ENCODE results near the gene NLE1.
"Not testable (repeated sequence)": the region's sequence is repeated elsewhere in the genome, so short reads cannot be mapped to it uniquely, and the experiment has no call there.

The NLE1 gene

GRCh38 chr17:35104844-35105450 is 37.2 kb downstream of the NLE1 start:
- Histone ChIP-seq H3K9me3 (ENCODE audit: control insufficient read depth in 2 of 2, low read length in 2 of 2) (no peaks in the 10 kb centered on the region), H3K4me1 (ENCODE audit: control insufficient read depth in 2 of 2, insufficient read depth in 2 of 2, low read length in 2 of 2) (no peaks in the 10 kb centered on the region), H3K27ac (ENCODE audit: low read depth in 2 of 2, low read length in 2 of 2) (no peak overlapping the region), H3K4me3 (ENCODE audit: low read length in 2 of 2) (no peak overlapping the region), H3K36me3 (ENCODE audit: control insufficient read depth in 2 of 2, insufficient read depth in 2 of 2, low read length in 2 of 2) (peaks cover 20 to 26% of the 10 kb centered on the region in 2 donors), H3K27me3 (ENCODE audit: control insufficient read depth in 2 of 2, insufficient read depth in 2 of 2, low read length in 2 of 2) (no peaks in the 10 kb centered on the region), H3K9ac (ENCODE audit: low read depth in 1 of 2, low read length in 2 of 2) (no peak overlapping the region)

DNA sequence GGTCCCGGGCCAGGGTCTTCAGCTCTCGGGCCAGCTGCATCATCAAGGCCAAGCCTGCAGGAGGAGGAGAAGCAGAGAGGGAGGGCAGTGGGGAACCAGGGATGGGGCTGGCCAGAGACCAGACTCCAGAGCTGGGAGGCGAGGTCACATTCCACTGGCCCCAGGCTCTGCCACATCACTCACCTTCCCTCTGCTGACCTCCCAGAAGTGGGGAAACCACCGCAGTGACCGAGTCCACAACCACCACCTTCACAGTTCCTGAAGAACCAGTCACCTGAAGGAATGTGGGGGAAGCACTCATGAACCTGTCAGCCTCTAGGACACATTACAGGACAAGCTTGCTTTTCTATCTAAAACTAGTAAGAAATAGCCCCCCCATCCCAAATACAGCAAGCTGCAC is 38.8 kb downstream of the NLE1 start:
- Histone ChIP-seq H3K9ac (ENCODE audit: low read depth in 1 of 2, low read length in 2 of 2) (no peak overlapping the region), H3K36me3 (ENCODE audit: control insufficient read depth in 2 of 2, insufficient read depth in 2 of 2, low read length in 2 of 2) (peaks cover 26 to 29% of the 10 kb centered on the region in 2 donors), H3K4me3 (ENCODE audit: low read length in 2 of 2) (no peak overlapping the region)

DNA sequence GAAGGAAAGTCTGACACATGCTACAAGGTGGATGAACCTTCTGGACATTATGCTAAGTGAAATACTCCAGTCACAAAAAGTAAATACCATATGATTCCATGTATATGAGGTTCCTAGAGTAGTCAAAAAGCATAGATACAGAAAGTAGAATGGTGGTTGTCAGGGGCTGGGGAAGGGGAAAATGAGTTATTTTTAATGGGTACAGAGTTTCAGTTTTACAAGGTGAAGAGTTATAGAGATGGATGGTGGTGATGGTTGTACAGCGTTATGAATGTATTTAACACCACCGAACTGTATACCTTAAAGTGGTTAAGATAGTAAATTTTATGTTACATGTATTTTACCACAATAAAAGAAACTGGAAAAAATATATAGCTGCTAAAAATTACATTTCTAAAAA is 40.4 kb downstream of the NLE1 start:
- Histone ChIP-seq H3K27me3 (ENCODE audit: control insufficient read depth in 2 of 2, insufficient read depth in 2 of 2, low read length in 2 of 2) (no peaks in the 10 kb centered on the region), H3K4me3 (ENCODE audit: low read length in 2 of 2) (no peak overlapping the region), H3K4me1 (ENCODE audit: control insufficient read depth in 2 of 2, insufficient read depth in 2 of 2, low read length in 2 of 2) (no peaks in the 10 kb centered on the region), H3K9me3 (ENCODE audit: control insufficient read depth in 2 of 2, low read length in 2 of 2) (no peaks in the 10 kb centered on the region), H3K9ac (ENCODE audit: low read depth in 1 of 2, low read length in 2 of 2) (no peak overlapping the region), H3K36me3 (ENCODE audit: control insufficient read depth in 2 of 2, insufficient read depth in 2 of 2, low read length in 2 of 2) (peaks cover 26% of the 10 kb centered on the region in 2 donors), H3K27ac (ENCODE audit: low read depth in 2 of 2, low read length in 2 of 2) (no peak overlapping the region)

More for the DNA sequence above, 38.8 kb downstream of the NLE1 start:
- Histone ChIP-seq H3K27ac (ENCODE audit: low read depth in 2 of 2, low read length in 2 of 2) (no peak overlapping the region), H3K4me1 (ENCODE audit: control insufficient read depth in 2 of 2, insufficient read depth in 2 of 2, low read length in 2 of 2) (no peaks in the 10 kb centered on the region), H3K27me3 (ENCODE audit: control insufficient read depth in 2 of 2, insufficient read depth in 2 of 2, low read length in 2 of 2) (no peaks in the 10 kb centered on the region), H3K9me3 (ENCODE audit: control insufficient read depth in 2 of 2, low read length in 2 of 2) (no peaks in the 10 kb centered on the region)

DNA sequence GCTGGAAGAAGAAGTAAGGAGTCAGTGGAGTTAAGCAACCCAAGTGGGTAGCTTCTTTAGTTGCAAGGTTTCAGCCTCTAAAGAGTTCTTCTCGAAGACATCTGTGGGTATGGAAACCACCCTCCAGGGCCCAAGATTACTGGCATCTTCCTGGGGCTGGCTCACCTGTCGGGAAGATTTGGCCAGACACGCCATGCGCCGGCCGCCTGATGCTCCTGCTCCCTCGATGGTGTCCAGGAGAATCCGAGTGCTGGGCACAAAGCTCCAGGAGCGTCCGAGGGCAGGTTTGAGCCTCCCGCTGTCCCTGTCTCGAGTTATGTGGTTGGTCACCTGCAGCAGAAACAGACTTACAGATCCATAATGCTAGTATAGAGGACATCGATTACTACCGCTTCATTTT is 41.1 kb downstream of the NLE1 start:
- no peaks in the 10 kb centered on the region for H3K4me1 ChIP-seq (ENCODE audit: control insufficient read depth in 2 of 2, insufficient read depth in 2 of 2, low read length in 2 of 2)
- peaks cover 19 to 26% of the 10 kb centered on the region in 2 donors for H3K36me3 ChIP-seq (ENCODE audit: control insufficient read depth in 2 of 2, insufficient read depth in 2 of 2, low read length in 2 of 2)
- no peak overlapping the region for H3K4me3 ChIP-seq (ENCODE audit: low read length in 2 of 2)
- H3K9me3 ChIP-seq (ENCODE audit: control insufficient read depth in 2 of 2, low read length in 2 of 2), result no peaks in the 10 kb centered on the region
- H3K9ac ChIP-seq (ENCODE audit: low read depth in 1 of 2, low read length in 2 of 2), result no peak overlapping the region
- no peaks in the 10 kb centered on the region for H3K27me3 ChIP-seq (ENCODE audit: control insufficient read depth in 2 of 2, insufficient read depth in 2 of 2, low read length in 2 of 2)
- no peak overlapping the region for H3K27ac ChIP-seq (ENCODE audit: low read depth in 2 of 2, low read length in 2 of 2)

DNA sequence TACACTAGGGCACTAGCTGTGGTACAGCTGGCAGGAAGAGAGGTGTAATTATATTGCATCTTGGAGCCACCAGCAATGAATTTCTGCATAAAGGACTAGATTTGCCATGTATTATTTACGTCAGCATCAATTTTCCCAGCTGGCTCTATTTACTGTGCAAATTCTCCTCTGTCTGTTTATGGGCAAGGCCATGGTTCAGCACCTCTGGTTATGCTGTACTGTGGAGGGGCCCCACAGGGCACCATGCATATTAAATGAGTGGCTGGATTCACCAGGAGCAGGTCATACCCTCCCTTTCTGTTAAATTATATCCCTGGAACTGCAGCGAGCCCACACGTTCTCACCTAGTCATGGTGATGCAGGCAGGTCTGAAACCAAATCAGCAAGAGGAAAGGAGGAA is 42.2 kb downstream of the NLE1 start:
- H3K4me3 ChIP-seq (ENCODE audit: low read length in 2 of 2), result no peak overlapping the region
- H3K9me3 ChIP-seq (ENCODE audit: control insufficient read depth in 2 of 2, low read length in 2 of 2), result no peaks in the 10 kb centered on the region
- no peak overlapping the region for H3K9ac ChIP-seq (ENCODE audit: low read depth in 1 of 2, low read length in 2 of 2)
- H3K27ac ChIP-seq (ENCODE audit: low read depth in 2 of 2, low read length in 2 of 2), result no peak overlapping the region
- no peaks in the 10 kb centered on the region for H3K27me3 ChIP-seq (ENCODE audit: control insufficient read depth in 2 of 2, insufficient read depth in 2 of 2, low read length in 2 of 2)
- peaks cover 16 to 26% of the 10 kb centered on the region in 2 donors for H3K36me3 ChIP-seq (ENCODE audit: control insufficient read depth in 2 of 2, insufficient read depth in 2 of 2, low read length in 2 of 2)
- H3K4me1 ChIP-seq (ENCODE audit: control insufficient read depth in 2 of 2, insufficient read depth in 2 of 2, low read length in 2 of 2), result no peaks in the 10 kb centered on the region

DNA sequence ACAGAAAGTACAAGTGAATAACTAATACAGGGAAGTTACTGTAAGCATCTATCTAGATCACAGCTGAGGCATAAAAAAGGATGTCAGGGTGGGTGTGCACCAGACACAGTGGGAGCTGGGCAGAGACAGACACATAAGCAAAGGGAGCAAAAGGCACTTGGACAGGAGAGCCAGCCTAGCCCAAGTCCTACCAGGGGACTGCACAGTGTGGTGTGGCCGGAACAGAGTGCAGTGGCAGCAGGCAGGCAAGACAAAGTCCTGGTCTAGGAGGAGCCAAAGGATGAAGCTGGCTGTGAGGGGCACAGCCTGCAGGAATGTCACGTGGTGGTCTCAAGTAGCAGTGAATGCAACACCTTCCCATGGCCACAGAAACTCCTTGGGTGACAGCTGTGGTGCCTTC is 44.3 kb downstream of the NLE1 start:
- Histone ChIP-seq H3K9me3 (ENCODE audit: control insufficient read depth in 2 of 2, low read length in 2 of 2) (no peaks in the 10 kb centered on the region), H3K4me3 (ENCODE audit: low read length in 2 of 2) (no peak overlapping the region), H3K27me3 (ENCODE audit: control insufficient read depth in 2 of 2, insufficient read depth in 2 of 2, low read length in 2 of 2) (no peaks in the 10 kb centered on the region), H3K9ac (ENCODE audit: low read depth in 1 of 2, low read length in 2 of 2) (no peak overlapping the region), H3K36me3 (ENCODE audit: control insufficient read depth in 2 of 2, insufficient read depth in 2 of 2, low read length in 2 of 2) (peaks cover 10 to 22% of the 10 kb centered on the region in 2 donors), H3K27ac (ENCODE audit: low read depth in 2 of 2, low read length in 2 of 2) (no peak overlapping the region), H3K4me1 (ENCODE audit: control insufficient read depth in 2 of 2, insufficient read depth in 2 of 2, low read length in 2 of 2) (no peaks in the 10 kb centered on the region)

DNA sequence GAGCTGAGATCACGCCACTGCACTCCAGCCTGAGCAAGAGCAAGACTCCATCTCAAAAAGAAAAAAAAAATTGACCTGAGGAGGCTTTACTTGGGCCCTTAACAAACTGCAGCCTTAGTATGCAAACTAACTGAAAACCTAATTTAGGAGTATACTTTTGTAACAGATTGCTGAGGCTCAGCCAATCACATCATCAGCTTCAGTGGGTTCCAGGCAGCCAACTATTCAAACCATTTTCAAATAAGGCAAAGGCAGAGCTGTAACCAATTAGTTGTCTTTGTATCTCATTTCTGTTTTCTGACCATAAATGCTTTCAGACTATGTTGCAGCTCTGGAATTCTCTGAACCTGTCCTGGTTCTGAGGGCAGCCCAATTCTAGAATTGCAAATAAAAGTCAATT is 46.4 kb downstream of the NLE1 start:
- Histone ChIP-seq H3K27ac (ENCODE audit: low read depth in 2 of 2, low read length in 2 of 2) (no peak overlapping the region), H3K27me3 (ENCODE audit: control insufficient read depth in 2 of 2, insufficient read depth in 2 of 2, low read length in 2 of 2) (no peaks in the 10 kb centered on the region), H3K9ac (ENCODE audit: low read depth in 1 of 2, low read length in 2 of 2) (no peak overlapping the region), H3K4me1 (ENCODE audit: control insufficient read depth in 2 of 2, insufficient read depth in 2 of 2, low read length in 2 of 2) (no peaks in the 10 kb centered on the region), H3K36me3 (ENCODE audit: control insufficient read depth in 2 of 2, insufficient read depth in 2 of 2, low read length in 2 of 2) (peaks cover 4 to 14% of the 10 kb centered on the region in 2 donors), H3K4me3 (ENCODE audit: low read length in 2 of 2) (no peak overlapping the region), H3K9me3 (ENCODE audit: control insufficient read depth in 2 of 2, low read length in 2 of 2) (no peaks in the 10 kb centered on the region)

- Histone ChIP-seq H3K9me3 (ENCODE audit: control insufficient read depth in 2 of 2, low read length in 2 of 2) (no peaks in the 10 kb centered on the region), H3K27ac (ENCODE audit: low read depth in 2 of 2, low read length in 2 of 2) (no peak overlapping the region), H3K9ac (ENCODE audit: low read depth in 1 of 2, low read length in 2 of 2) (no peak overlapping the region), H3K36me3 (ENCODE audit: control insufficient read depth in 2 of 2, insufficient read depth in 2 of 2, low read length in 2 of 2) (peaks cover 0 to 9% of the 10 kb centered on the region in 2 donors), H3K4me3 (ENCODE audit: low read length in 2 of 2) (no peak overlapping the region), H3K27me3 (ENCODE audit: control insufficient read depth in 2 of 2, insufficient read depth in 2 of 2, low read length in 2 of 2) (no peaks in the 10 kb centered on the region), H3K4me1 (ENCODE audit: control insufficient read depth in 2 of 2, insufficient read depth in 2 of 2, low read length in 2 of 2) (peaks cover under 1 to 2% of the 10 kb centered on the region in 2 donors)
Observed at GRCh38 chr17:35094902-35095301, 47.2 kb downstream of the NLE1 start.

- not testable (repeated sequence) for H3K9me3 ChIP-seq (ENCODE audit: control insufficient read depth in 2 of 2, low read length in 2 of 2); H3K27me3 ChIP-seq (ENCODE audit: control insufficient read depth in 2 of 2, insufficient read depth in 2 of 2, low read length in 2 of 2); H3K4me3 ChIP-seq (ENCODE audit: low read length in 2 of 2); H3K36me3 ChIP-seq (ENCODE audit: control insufficient read depth in 2 of 2, insufficient read depth in 2 of 2, low read length in 2 of 2); H3K9ac ChIP-seq (ENCODE audit: low read depth in 1 of 2, low read length in 2 of 2); H3K27ac ChIP-seq (ENCODE audit: low read depth in 2 of 2, low read length in 2 of 2)
- peaks cover 20 to 29% of the 10 kb centered on the region in 2 donors for H3K4me1 ChIP-seq (ENCODE audit: control insufficient read depth in 2 of 2, insufficient read depth in 2 of 2, low read length in 2 of 2)
Observed at GRCh38 chr17:35090707-35091106, 51.4 kb downstream of the NLE1 start.

- no peaks in the 10 kb centered on the region for H3K36me3 ChIP-seq (ENCODE audit: control insufficient read depth in 2 of 2, insufficient read depth in 2 of 2, low read length in 2 of 2)
- no peaks in the 10 kb centered on the region for H3K9me3 ChIP-seq (ENCODE audit: control insufficient read depth in 2 of 2, low read length in 2 of 2)
- H3K27ac ChIP-seq (ENCODE audit: low read depth in 2 of 2, low read length in 2 of 2), result peak overlapping the region; percentile 55 to 77
- H3K4me3 ChIP-seq (ENCODE audit: low read length in 2 of 2), result peak overlapping the region; percentile 59 to 82
- H3K27me3 ChIP-seq (ENCODE audit: control insufficient read depth in 2 of 2, insufficient read depth in 2 of 2, low read length in 2 of 2), result no peaks in the 10 kb centered on the region
- peaks cover 22 to 39% of the 10 kb centered on the region in 2 donors for H3K4me1 ChIP-seq (ENCODE audit: control insufficient read depth in 2 of 2, insufficient read depth in 2 of 2, low read length in 2 of 2)
- H3K9ac ChIP-seq (ENCODE audit: low read depth in 1 of 2, low read length in 2 of 2), result peak overlapping the region; percentile 79 to 80
Observed at GRCh38 chr17:35089586-35090296, 52.4 kb downstream of the NLE1 start.
